Measurements from ENCODE around the gene NREP.

DNA sequence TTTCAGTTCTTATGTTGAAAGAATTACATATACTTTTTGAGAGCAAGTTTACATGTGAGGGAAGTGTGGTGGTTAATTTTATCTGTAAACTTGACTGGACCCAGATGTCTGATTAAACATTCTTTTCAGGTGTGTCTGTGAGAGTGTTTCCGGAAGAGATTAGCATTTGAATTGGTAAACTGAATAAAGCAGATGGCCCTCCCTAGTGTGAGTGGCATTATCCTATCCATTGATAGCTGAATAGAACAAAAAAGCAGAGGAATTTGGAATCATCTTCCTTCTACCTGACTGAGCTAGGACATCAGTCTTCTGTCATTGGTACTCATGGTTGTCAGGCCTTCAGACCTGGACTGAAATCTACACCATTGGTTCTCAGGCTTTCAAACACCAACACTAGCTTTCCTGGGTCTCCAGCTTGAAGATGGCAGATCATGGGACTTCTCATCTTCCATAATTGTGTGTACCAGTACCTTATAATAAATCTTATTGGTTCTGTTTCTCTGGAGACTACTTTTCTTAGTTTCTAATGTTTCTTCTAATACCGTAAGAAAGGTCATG lies 36.6 kb downstream of the NREP start:
- TF ChIP-seq, protein P1, sequence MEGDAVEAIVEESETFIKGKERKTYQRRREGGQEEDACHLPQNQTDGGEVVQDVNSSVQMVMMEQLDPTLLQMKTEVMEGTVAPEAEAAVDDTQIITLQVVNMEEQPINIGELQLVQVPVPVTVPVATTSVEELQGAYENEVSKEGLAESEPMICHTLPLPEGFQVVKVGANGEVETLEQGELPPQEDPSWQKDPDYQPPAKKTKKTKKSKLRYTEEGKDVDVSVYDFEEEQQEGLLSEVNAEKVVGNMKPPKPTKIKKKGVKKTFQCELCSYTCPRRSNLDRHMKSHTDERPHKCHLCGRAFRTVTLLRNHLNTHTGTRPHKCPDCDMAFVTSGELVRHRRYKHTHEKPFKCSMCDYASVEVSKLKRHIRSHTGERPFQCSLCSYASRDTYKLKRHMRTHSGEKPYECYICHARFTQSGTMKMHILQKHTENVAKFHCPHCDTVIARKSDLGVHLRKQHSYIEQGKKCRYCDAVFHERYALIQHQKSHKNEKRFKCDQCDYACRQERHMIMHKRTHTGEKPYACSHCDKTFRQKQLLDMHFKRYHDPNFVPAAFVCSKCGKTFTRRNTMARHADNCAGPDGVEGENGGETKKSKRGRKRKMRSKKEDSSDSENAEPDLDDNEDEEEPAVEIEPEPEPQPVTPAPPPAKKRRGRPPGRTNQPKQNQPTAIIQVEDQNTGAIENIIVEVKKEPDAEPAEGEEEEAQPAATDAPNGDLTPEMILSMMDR (IDR thresholded peaks at IDR 0.05; ENCODE audit: insufficient read depth, low read length): no peak
- TF ChIP-seq POLR2AphosphoS5 (IDR thresholded peaks at IDR 0.05; ENCODE audit: low read depth): no peak
- TF ChIP-seq, protein P2, sequence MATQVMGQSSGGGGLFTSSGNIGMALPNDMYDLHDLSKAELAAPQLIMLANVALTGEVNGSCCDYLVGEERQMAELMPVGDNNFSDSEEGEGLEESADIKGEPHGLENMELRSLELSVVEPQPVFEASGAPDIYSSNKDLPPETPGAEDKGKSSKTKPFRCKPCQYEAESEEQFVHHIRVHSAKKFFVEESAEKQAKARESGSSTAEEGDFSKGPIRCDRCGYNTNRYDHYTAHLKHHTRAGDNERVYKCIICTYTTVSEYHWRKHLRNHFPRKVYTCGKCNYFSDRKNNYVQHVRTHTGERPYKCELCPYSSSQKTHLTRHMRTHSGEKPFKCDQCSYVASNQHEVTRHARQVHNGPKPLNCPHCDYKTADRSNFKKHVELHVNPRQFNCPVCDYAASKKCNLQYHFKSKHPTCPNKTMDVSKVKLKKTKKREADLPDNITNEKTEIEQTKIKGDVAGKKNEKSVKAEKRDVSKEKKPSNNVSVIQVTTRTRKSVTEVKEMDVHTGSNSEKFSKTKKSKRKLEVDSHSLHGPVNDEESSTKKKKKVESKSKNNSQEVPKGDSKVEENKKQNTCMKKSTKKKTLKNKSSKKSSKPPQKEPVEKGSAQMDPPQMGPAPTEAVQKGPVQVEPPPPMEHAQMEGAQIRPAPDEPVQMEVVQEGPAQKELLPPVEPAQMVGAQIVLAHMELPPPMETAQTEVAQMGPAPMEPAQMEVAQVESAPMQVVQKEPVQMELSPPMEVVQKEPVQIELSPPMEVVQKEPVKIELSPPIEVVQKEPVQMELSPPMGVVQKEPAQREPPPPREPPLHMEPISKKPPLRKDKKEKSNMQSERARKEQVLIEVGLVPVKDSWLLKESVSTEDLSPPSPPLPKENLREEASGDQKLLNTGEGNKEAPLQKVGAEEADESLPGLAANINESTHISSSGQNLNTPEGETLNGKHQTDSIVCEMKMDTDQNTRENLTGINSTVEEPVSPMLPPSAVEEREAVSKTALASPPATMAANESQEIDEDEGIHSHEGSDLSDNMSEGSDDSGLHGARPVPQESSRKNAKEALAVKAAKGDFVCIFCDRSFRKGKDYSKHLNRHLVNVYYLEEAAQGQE (IDR thresholded peaks at IDR 0.05; ENCODE audit: insufficient replicate concordance, low read depth): no peak

Measured in HL-60 (cell line).